Activated CD4-positive, CD25-positive, alpha-beta regulatory T cell treated with anti-CD3 and anti-CD28 coated beads, Interleukin-2, amount 50 U/mL, for 72 hours (primary cell): ENCODE results near the gene PRPF40A.

ENCODE experiments used
- DNase-seq: peaks from one replicate; pipeline ENCODE4 v3.0.0; 2021

The PRPF40A gene

GRCh38 chr2:152613235-152613634 is 104.0 kb downstream of the PRPF40A start:
- no peak for DNase-seq

GRCh38 chr2:152611458-152612231 is 105.6 kb downstream of the PRPF40A start:
- DNase-seq = no peak

- DNase-seq = no peak
These were observed 107.6 kb downstream of the PRPF40A start for GRCh38 chr2:152609699-152610098.

- DNase-seq = no peak
These were observed 108.1 kb downstream of the PRPF40A start for GRCh38 chr2:152609154-152609553.

GRCh38 chr2:152607793-152608300 is 109.4 kb downstream of the PRPF40A start:
- DNase-seq = no peak

- DNase-seq = no peak
These were observed 110.3 kb downstream of the PRPF40A start for GRCh38 chr2:152606941-152607340.

GRCh38 chr2:152606081-152606480 is 111.2 kb downstream of the PRPF40A start:
- DNase-seq = no peak

GRCh38 chr2:152603166-152603565 is 114.1 kb downstream of the PRPF40A start:
- DNase-seq = no peak

- no peak for DNase-seq
These were observed 114.5 kb downstream of the PRPF40A start for GRCh38 chr2:152602750-152603149.
